ENCODE measurements around the gene CUEDC1.

GRCh38 chr17:57944908-57945307, 10.3 kb downstream of the CUEDC1 start:
- no peak for TF ChIP-seq POLR2A (IDR thresholded peaks at IDR 0.05)
- TF ChIP-seq, protein P1, sequence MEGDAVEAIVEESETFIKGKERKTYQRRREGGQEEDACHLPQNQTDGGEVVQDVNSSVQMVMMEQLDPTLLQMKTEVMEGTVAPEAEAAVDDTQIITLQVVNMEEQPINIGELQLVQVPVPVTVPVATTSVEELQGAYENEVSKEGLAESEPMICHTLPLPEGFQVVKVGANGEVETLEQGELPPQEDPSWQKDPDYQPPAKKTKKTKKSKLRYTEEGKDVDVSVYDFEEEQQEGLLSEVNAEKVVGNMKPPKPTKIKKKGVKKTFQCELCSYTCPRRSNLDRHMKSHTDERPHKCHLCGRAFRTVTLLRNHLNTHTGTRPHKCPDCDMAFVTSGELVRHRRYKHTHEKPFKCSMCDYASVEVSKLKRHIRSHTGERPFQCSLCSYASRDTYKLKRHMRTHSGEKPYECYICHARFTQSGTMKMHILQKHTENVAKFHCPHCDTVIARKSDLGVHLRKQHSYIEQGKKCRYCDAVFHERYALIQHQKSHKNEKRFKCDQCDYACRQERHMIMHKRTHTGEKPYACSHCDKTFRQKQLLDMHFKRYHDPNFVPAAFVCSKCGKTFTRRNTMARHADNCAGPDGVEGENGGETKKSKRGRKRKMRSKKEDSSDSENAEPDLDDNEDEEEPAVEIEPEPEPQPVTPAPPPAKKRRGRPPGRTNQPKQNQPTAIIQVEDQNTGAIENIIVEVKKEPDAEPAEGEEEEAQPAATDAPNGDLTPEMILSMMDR (IDR thresholded peaks at IDR 0.05 in 4 of 5, conservative IDR thresholded peaks at IDR 0.05 in 1 of 5), result no peak
